Mucosa of descending colon (tissue), 3 donors: ENCODE measurements around the gene TRIM14. TPM values are rescaled to one million over a fixed set of nuclear protein-coding genes. Genes with fewer than 3 reads are reported as not detected.

Source experiments
- ATAC-seq: fragments of 200-7000 bp; cut with Tn5 transposase; one replicate; pipeline ENCODE4 v1.9.1; 2020; ENCODE audit warnings: mild to moderate bottlenecking, moderate library complexity
- DNase-seq, 3 donors: peaks; one replicate each; pipeline ENCODE4 v3.0.0-alpha.2; 2020
- H3K36me3 ChIP-seq: fragments of 200-600 bp; one replicate; pipeline ENCODE4 v1.8.0; 2021; ENCODE audit warnings: low read depth, mild to moderate bottlenecking
- H3K4me1 ChIP-seq: fragments of 200-600 bp; one replicate; pipeline ENCODE4 v1.8.0; 2021; ENCODE audit warnings: low read depth, mild to moderate bottlenecking
- H3K4me3 ChIP-seq: fragments of 200-600 bp; one replicate; pipeline ENCODE4 v1.8.0; 2021; ENCODE audit warnings: mild to moderate bottlenecking
- H3K9me3 ChIP-seq: fragments of 200-600 bp; one replicate; pipeline ENCODE4 v1.8.0; 2021; ENCODE audit warnings: mild to moderate bottlenecking
- intact Hi-C, 2 donors: fragments of 100-400 bp; cut with DNase I in 1 of 2; cut with micrococcal nuclease in 1 of 2; formaldehyde crosslinking; loops; one replicate each; pipeline versions ENCODE4 v1.11.0 to v1.11.1; 2022; cut with DNase I, micrococcal nuclease
- total RNA-seq, 3 donors: library from RNA; stranded (reverse); fragmentation: NEBNext Ultra II Directional in 2 of 3; extraction: Animal tissue kit (Norgen Biotek cat#: 25700) in 2 of 3; gene quantifications; one replicate each; pipeline versions ENCODE4 v1.2.1 to v1.2.4, GENCODE V29; 2021 to 2023
- TF ChIP-seq, protein P1 (sequence below): fragments of 200-600 bp; IDR thresholded peaks from one replicate; pipeline ENCODE4 v1.8.0; 2022; ENCODE audit warnings: antibody characterized with exemption, mild to moderate bottlenecking
- donor health status: DM: no; HTN: no; CAD: no; lungs with moderate emphysema.
- donor health status: DM: no; HTN: no; CAD: no.
- donor health status: DM: no; HTN: yes; CAD: no.

TRIM14 gene
- total RNA-seq, 3 donors from 2014 or later = 44.9 to 67.2 (median 55.6) TPM

GRCh38 chr9:98159790-98160189 is 40.8 kb upstream of the TRIM14 start:
- Histone ChIP-seq H3K4me3 (no peak overlapping the region), H3K36me3 (no peaks in the 10 kb centered on the region), H3K9me3 (no peaks in the 10 kb centered on the region), H3K4me1 (peaks cover 13% of the 10 kb centered on the region)
- intact Hi-C loops = no loop called here
- TF ChIP-seq, protein P1, sequence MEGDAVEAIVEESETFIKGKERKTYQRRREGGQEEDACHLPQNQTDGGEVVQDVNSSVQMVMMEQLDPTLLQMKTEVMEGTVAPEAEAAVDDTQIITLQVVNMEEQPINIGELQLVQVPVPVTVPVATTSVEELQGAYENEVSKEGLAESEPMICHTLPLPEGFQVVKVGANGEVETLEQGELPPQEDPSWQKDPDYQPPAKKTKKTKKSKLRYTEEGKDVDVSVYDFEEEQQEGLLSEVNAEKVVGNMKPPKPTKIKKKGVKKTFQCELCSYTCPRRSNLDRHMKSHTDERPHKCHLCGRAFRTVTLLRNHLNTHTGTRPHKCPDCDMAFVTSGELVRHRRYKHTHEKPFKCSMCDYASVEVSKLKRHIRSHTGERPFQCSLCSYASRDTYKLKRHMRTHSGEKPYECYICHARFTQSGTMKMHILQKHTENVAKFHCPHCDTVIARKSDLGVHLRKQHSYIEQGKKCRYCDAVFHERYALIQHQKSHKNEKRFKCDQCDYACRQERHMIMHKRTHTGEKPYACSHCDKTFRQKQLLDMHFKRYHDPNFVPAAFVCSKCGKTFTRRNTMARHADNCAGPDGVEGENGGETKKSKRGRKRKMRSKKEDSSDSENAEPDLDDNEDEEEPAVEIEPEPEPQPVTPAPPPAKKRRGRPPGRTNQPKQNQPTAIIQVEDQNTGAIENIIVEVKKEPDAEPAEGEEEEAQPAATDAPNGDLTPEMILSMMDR = no peak
- DNase-seq = no peak
- ATAC-seq = no peak

GRCh38 chr9:98159301-98159700 is 40.3 kb upstream of the TRIM14 start:
- TF ChIP-seq, protein P1 = no peak
- no peak for ATAC-seq
- Histone ChIP-seq H3K36me3 (no peaks in the 10 kb centered on the region), H3K4me1 (peaks cover 12% of the 10 kb centered on the region), H3K4me3 (no peak overlapping the region), H3K9me3 (no peaks in the 10 kb centered on the region)
- intact Hi-C loops = no loop called here
- DNase-seq = no peak

- peak in 2 of 3 donors; percentile 74 to 83 for DNase-seq
- intact Hi-C loops = no loop called here
- peaks cover 6% of the 10 kb centered on the region for H3K4me1 ChIP-seq
- no peaks in the 10 kb centered on the region for H3K9me3 ChIP-seq
- peak; percentile 95 for ATAC-seq
- no peak overlapping the region for H3K4me3 ChIP-seq
- TF ChIP-seq, protein P1 = no peak
- H3K36me3 ChIP-seq = no peaks in the 10 kb centered on the region
Measured at GRCh38 chr9:98158071-98158831, 39.2 kb upstream of the TRIM14 start.

GRCh38 chr9:98157372-98157771 is 38.4 kb upstream of the TRIM14 start:
- H3K36me3 ChIP-seq = no peaks in the 10 kb centered on the region
- no peak for DNase-seq
- ATAC-seq = no peak
- intact Hi-C loops = no loop called here
- H3K9me3 ChIP-seq = no peaks in the 10 kb centered on the region
- no peak overlapping the region for H3K4me3 ChIP-seq
- TF ChIP-seq, protein P1 = no peak
- H3K4me1 ChIP-seq = peaks cover 3% of the 10 kb centered on the region

GRCh38 chr9:98154678-98155077 is 35.7 kb upstream of the TRIM14 start:
- no peak overlapping the region for H3K4me3 ChIP-seq
- H3K4me1 ChIP-seq = peaks cover 3% of the 10 kb centered on the region
- H3K36me3 ChIP-seq = no peaks in the 10 kb centered on the region
- TF ChIP-seq, protein P1 = no peak
- no peak for DNase-seq
- ATAC-seq = no peak
- intact Hi-C loops = no loop called here
- H3K9me3 ChIP-seq = no peaks in the 10 kb centered on the region
